ENCODE results near the gene RAB21. TPM values are rescaled to one million over a fixed set of nuclear protein-coding genes. Genes with fewer than 3 reads are reported as not detected.

RAB21 gene
- total RNA-seq (2022; extraction: Qiagen RNA extraction) = 33.9 to 50.5 TPM (median 40.9 TPM) in 5 replicates

GRCh38 chr12:71754461-71755145, at the start of gene RAB21:
Gene RAB21, plus strand, starts transcription at chr12:71754863. Its CDS starts 267 bp downstream, at chr12:71755130.

Other genes with a start within 250 kb of the RAB21 start
- gene ZFC3H1, start 91.0 kb upstream of the RAB21 start, total RNA-seq (2022; extraction: Qiagen RNA extraction) = 13.2 to 17.2 TPM (median 15.4 TPM) in 5 replicates
- gene THAP2, start 90.6 kb upstream of the RAB21 start, total RNA-seq (2022; extraction: Qiagen RNA extraction) = 4.0 to 5.6 TPM (median 4.4 TPM) in 5 replicates
- gene TMEM19, start 68.8 kb upstream of the RAB21 start, total RNA-seq (2022; extraction: Qiagen RNA extraction) = 29.3 to 32.2 TPM (median 30.4 TPM) in 5 replicates
- gene TBC1D15, start 84.9 kb downstream of the RAB21 start, total RNA-seq (2022; extraction: Qiagen RNA extraction) = 18.8 to 25.8 TPM (median 22.6 TPM) in 5 replicates
- not detected in 5 replicates for gene TPH2, start 184.0 kb downstream of the RAB21 start, total RNA-seq (2022; extraction: Qiagen RNA extraction)

Measured in A549 treated with Mapracorat at 1 μM for 4 hours (cell line).